ENCODE measurements around the gene PCNX1.

Gene PCNX1

DNA sequence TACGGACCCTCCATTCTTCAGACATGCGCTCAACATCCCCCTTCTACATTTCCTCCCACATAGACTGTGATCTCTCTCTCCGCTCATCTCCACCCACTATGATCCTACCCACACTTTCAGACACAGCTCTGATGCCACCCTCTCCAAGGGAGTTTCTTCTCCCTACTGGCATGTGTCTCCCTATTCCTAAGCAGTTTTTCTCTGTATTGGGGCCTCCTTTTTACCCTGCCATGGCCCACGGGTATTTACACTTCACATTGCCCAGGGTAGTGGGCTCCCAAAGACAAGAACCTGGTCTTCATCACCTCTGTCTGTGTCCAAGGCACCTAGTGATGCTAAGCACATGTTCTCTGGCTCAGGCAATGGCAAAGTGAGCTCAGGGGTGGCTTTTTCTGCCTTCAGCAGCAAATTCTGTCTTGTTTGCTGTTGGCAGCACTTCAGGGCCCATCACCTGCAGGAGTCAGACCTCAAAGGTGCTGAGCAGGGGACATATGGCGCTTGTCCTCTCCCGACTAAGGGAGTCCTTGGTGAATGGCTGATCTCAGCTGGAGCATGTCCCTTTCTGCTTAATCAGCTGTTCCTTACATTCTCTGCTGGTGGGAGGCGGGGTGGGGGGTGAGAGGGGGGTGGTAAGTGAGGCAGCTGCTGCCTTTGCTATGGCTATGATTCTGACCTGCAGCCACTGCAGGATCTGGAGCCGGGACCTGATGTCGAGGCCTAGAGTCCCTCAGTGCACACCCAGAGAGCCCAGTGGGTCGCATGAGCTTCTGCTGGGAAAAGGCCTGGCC lies 256.8 kb downstream of the PCNX1 start:
- peaks cover 4% of the 10 kb centered on the region for H3K9me3 Mint-ChIP-seq
- H3K4me1 Mint-ChIP-seq (ENCODE audit: low read depth) = peaks cover 37% of the 10 kb centered on the region
- H3K4me3 Mint-ChIP-seq = no peak overlapping the region
- no peaks in the 10 kb centered on the region for H3K36me3 Mint-ChIP-seq (ENCODE audit: low read depth)
- intact Hi-C loops (cut with micrococcal nuclease) = no loop called here
- peaks cover 21% of the 10 kb centered on the region for H3K27me3 Mint-ChIP-seq
- H3K27ac Mint-ChIP-seq = no peak overlapping the region
